HG03460 (cell line): Measurements from ENCODE around the gene EED.
"Not testable (repeated sequence)": the region's sequence is repeated elsewhere in the genome, so short reads cannot be mapped to it uniquely, and the experiment has no call there.

Source experiments
- ATAC-seq: cut with Tn5 transposase; IDR thresholded peaks from one replicate; pipeline ENCODE4 v1.9.1; 2021; ENCODE audit not compliant: unreplicated experiment

EED gene

GRCh38 chr11:86218125-86219084 is 26.1 kb upstream of the EED start:
- ATAC-seq: peak; percentile 39

GRCh38 chr11:86219311-86220193 is 25.0 kb upstream of the EED start:
- peak; percentile 71 for ATAC-seq

GRCh38 chr11:86220653-86221052 is 23.9 kb upstream of the EED start:
- ATAC-seq: no peak

- no peak for ATAC-seq
Observed at GRCh38 chr11:86222081-86222480, 22.5 kb upstream of the EED start.

GRCh38 chr11:86224575-86224974 is 20.0 kb upstream of the EED start:
- not testable (repeated sequence) for ATAC-seq

GRCh38 chr11:86225344-86225743 is 19.2 kb upstream of the EED start:
- not testable (repeated sequence) for ATAC-seq

GRCh38 chr11:86228269-86229038 is 16.1 kb upstream of the EED start:
- ATAC-seq: no peak

GRCh38 chr11:86229039-86229330 is 15.6 kb upstream of the EED start:
- ATAC-seq: not testable (repeated sequence)

- no peak for ATAC-seq
Observed at GRCh38 chr11:86230179-86230804, 14.3 kb upstream of the EED start.

GRCh38 chr11:86230921-86231434 is 13.6 kb upstream of the EED start:
- no peak for ATAC-seq

- ATAC-seq: no peak
Observed at GRCh38 chr11:86232556-86232955, 12.0 kb upstream of the EED start.

GRCh38 chr11:86234831-86235461 is 9.6 kb upstream of the EED start:
- ATAC-seq: no peak

- no peak for ATAC-seq
Observed at GRCh38 chr11:86237267-86237804, 7.2 kb upstream of the EED start.

GRCh38 chr11:86240164-86240563 is 4.4 kb upstream of the EED start:
- no peak for ATAC-seq

- ATAC-seq: no peak
Observed at GRCh38 chr11:86241956-86242535, 2.5 kb upstream of the EED start.

GRCh38 chr11:86243396-86243795 is 1.2 kb upstream of the EED start:
- ATAC-seq: no peak

GRCh38 chr11:86244063-86244521 is 461 bp upstream of the EED start:
- peak; percentile 67 for ATAC-seq

- ATAC-seq: peak; percentile 22
Observed at GRCh38 chr11:86245369-86246292, 1.1 kb downstream of the EED start.
